ENCODE data around the gene IQGAP2. TPM values are rescaled to one million over a fixed set of nuclear protein-coding genes. Genes with fewer than 3 reads are reported as not detected.

The IQGAP2 gene
- total RNA-seq, 1 experiment from 2014 or later = 13.4 TPM

DNA sequence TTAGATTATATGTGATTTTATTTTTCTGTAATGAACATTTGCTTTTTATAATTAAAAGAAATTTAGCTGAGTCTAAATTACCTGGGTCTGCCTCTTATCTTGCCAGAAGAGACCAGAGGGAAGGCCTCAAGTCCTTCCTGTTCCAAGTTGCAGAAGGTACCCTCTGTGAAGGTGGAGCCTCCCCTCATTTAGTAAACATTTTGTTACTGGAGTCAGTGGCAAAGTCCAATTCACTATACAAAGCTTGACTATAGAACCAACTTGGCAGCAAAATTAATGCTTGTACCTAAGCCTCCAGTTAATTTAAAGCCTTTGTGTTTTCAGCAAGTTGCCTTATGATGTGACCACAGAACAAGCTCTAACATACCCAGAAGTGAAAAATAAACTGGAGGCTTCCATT, 270.0 kb downstream of the IQGAP2 start:
- CTCF ChIA-PET = no interaction called here
- no peak for DNase-seq
- Mint-ChIP-seq H3K4me3 (ENCODE audit: low read depth, unreplicated experiment) (no peak overlapping the region), H3K27ac (ENCODE audit: unreplicated experiment) (no peak overlapping the region), H3K36me3 (ENCODE audit: insufficient read depth, unreplicated experiment) (no peaks in the 10 kb centered on the region), H3K4me1 (ENCODE audit: low read depth, unreplicated experiment) (no peaks in the 10 kb centered on the region), H3K9me3 (ENCODE audit: low read depth, unreplicated experiment) (no peaks in the 10 kb centered on the region), H3K27me3 (ENCODE audit: unreplicated experiment) (no peaks in the 10 kb centered on the region)
- no TSS peak for BruUV-seq (replicated peaks)
- TF ChIP-seq, protein P1, sequence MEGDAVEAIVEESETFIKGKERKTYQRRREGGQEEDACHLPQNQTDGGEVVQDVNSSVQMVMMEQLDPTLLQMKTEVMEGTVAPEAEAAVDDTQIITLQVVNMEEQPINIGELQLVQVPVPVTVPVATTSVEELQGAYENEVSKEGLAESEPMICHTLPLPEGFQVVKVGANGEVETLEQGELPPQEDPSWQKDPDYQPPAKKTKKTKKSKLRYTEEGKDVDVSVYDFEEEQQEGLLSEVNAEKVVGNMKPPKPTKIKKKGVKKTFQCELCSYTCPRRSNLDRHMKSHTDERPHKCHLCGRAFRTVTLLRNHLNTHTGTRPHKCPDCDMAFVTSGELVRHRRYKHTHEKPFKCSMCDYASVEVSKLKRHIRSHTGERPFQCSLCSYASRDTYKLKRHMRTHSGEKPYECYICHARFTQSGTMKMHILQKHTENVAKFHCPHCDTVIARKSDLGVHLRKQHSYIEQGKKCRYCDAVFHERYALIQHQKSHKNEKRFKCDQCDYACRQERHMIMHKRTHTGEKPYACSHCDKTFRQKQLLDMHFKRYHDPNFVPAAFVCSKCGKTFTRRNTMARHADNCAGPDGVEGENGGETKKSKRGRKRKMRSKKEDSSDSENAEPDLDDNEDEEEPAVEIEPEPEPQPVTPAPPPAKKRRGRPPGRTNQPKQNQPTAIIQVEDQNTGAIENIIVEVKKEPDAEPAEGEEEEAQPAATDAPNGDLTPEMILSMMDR (IDR thresholded peaks at IDR 0.05; ENCODE audit: unreplicated experiment) = no peak
- intact Hi-C loops (cut with micrococcal nuclease; ENCODE audit: unreplicated experiment) = no loop called here

GRCh38 chr5:76674330-76675066, 271.4 kb downstream of the IQGAP2 start:
- Mint-ChIP-seq H3K36me3 (ENCODE audit: insufficient read depth, unreplicated experiment) (no peaks in the 10 kb centered on the region), H3K4me1 (ENCODE audit: low read depth, unreplicated experiment) (no peaks in the 10 kb centered on the region), H3K27me3 (ENCODE audit: unreplicated experiment) (no peaks in the 10 kb centered on the region), H3K27ac (ENCODE audit: unreplicated experiment) (no peak overlapping the region), H3K4me3 (ENCODE audit: low read depth, unreplicated experiment) (no peak overlapping the region), H3K9me3 (ENCODE audit: low read depth, unreplicated experiment) (no peaks in the 10 kb centered on the region)
- DNase-seq = no peak
- BruUV-seq (replicated peaks) = no TSS peak
- intact Hi-C loops (cut with micrococcal nuclease; ENCODE audit: unreplicated experiment) = no loop called here
- CTCF ChIA-PET = interaction anchor here (0.6 kb wide), 1 partner anchor 60 kb away, joined by 3 read pairs; no protein-coding TSS in a partner anchor
- TF ChIP-seq, protein P1 (IDR thresholded peaks at IDR 0.05; ENCODE audit: unreplicated experiment) = no peak

DNA sequence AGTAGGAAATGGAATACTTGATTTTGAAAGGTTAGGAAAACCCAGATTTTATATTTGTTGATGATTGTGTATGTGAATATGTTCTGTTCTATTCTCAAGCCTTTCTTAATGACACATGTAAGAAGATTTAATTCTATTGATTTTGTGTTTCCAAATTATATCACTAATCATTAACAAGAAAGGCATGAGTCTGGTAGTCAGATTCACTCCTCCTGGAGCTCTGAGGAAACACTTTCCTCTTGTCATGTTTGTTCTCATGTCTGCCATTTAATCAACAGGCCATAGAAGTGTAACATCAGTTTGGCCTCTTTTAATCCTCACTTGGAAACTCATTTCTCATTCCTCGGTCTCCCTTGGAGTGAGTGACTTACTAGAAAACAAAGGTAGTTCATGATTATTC, 272.3 kb downstream of the IQGAP2 start:
- TF ChIP-seq, protein P1 (IDR thresholded peaks at IDR 0.05; ENCODE audit: unreplicated experiment) = no peak
- CTCF ChIA-PET = no interaction called here
- Mint-ChIP-seq H3K4me1 (ENCODE audit: low read depth, unreplicated experiment) (no peaks in the 10 kb centered on the region), H3K9me3 (ENCODE audit: low read depth, unreplicated experiment) (no peaks in the 10 kb centered on the region), H3K27me3 (ENCODE audit: unreplicated experiment) (no peaks in the 10 kb centered on the region), H3K27ac (ENCODE audit: unreplicated experiment) (no peak overlapping the region), H3K36me3 (ENCODE audit: insufficient read depth, unreplicated experiment) (no peaks in the 10 kb centered on the region), H3K4me3 (ENCODE audit: low read depth, unreplicated experiment) (no peak overlapping the region)
- no peak for DNase-seq
- BruUV-seq (replicated peaks) = no TSS peak
- intact Hi-C loops (cut with micrococcal nuclease; ENCODE audit: unreplicated experiment) = no loop called here

GRCh38 chr5:76677849-76678472, 274.9 kb downstream of the IQGAP2 start:
- intact Hi-C loops (cut with micrococcal nuclease; ENCODE audit: unreplicated experiment) = no loop called here
- no TSS peak for BruUV-seq (replicated peaks)
- TF ChIP-seq, protein P1 (IDR thresholded peaks at IDR 0.05; ENCODE audit: unreplicated experiment) = no peak
- no peak overlapping the region for H3K4me3 Mint-ChIP-seq (ENCODE audit: low read depth, unreplicated experiment)
- no peak for DNase-seq
- H3K27me3 Mint-ChIP-seq (ENCODE audit: unreplicated experiment) = no peaks in the 10 kb centered on the region
- no peaks in the 10 kb centered on the region for H3K36me3 Mint-ChIP-seq (ENCODE audit: insufficient read depth, unreplicated experiment)
- no peak overlapping the region for H3K27ac Mint-ChIP-seq (ENCODE audit: unreplicated experiment)
- CTCF ChIA-PET = interaction anchor here (0.6 kb wide), 1 partner anchor 87 kb away, joined by 3 read pairs; no protein-coding TSS in a partner anchor
- no peaks in the 10 kb centered on the region for H3K9me3 Mint-ChIP-seq (ENCODE audit: low read depth, unreplicated experiment)
- no peaks in the 10 kb centered on the region for H3K4me1 Mint-ChIP-seq (ENCODE audit: low read depth, unreplicated experiment)

Data from Calu3 (cell line).